ENCODE results near the gene ETV5.

The ETV5 gene

GRCh38 chr3:186123012-186123411 lies 14.1 kb upstream of the ETV5 start:
- no peak for DNase-seq (ENCODE audit: low read depth)

- DNase-seq (ENCODE audit: low read depth), result no peak
Measured at GRCh38 chr3:186121968-186122367, 13.1 kb upstream of the ETV5 start.

- no peak for DNase-seq (ENCODE audit: low read depth)
Measured at GRCh38 chr3:186121278-186121677, 12.4 kb upstream of the ETV5 start.

- no peak for DNase-seq (ENCODE audit: low read depth)
Measured at GRCh38 chr3:186119499-186119898, 10.6 kb upstream of the ETV5 start.

GRCh38 chr3:186118692-186119091 lies 9.8 kb upstream of the ETV5 start:
- no peak for DNase-seq (ENCODE audit: low read depth)

GRCh38 chr3:186117521-186118134 lies 8.7 kb upstream of the ETV5 start:
- DNase-seq (ENCODE audit: low read depth), result no peak

- DNase-seq (ENCODE audit: low read depth), result no peak
Measured at GRCh38 chr3:186115239-186115996, 6.5 kb upstream of the ETV5 start.

GRCh38 chr3:186110975-186111974 lies 2.4 kb upstream of the ETV5 start:
- no peak for DNase-seq (ENCODE audit: low read depth)

GRCh38 chr3:186109897-186110803 lies 1.3 kb upstream of the ETV5 start:
- no peak for DNase-seq (ENCODE audit: low read depth)

GRCh38 chr3:186108106-186108940 lies 566 bp downstream of the ETV5 start:
- no peak for DNase-seq (ENCODE audit: low read depth)

- no peak for DNase-seq (ENCODE audit: low read depth)
Measured at GRCh38 chr3:186107215-186108105, 1.4 kb downstream of the ETV5 start.

GRCh38 chr3:186105543-186105942 lies 3.3 kb downstream of the ETV5 start:
- DNase-seq (ENCODE audit: low read depth), result no peak

- no peak for DNase-seq (ENCODE audit: low read depth)
Measured at GRCh38 chr3:186102687-186103086, 6.2 kb downstream of the ETV5 start.

GRCh38 chr3:186100398-186100797 lies 8.5 kb downstream of the ETV5 start:
- DNase-seq (ENCODE audit: low read depth), result no peak

- no peak for DNase-seq (ENCODE audit: low read depth)
Measured at GRCh38 chr3:186099178-186099577, 9.7 kb downstream of the ETV5 start.

GRCh38 chr3:186098740-186099139 lies 10.1 kb downstream of the ETV5 start:
- no peak for DNase-seq (ENCODE audit: low read depth)

GRCh38 chr3:186097663-186098451 lies 11.0 kb downstream of the ETV5 start:
- DNase-seq (ENCODE audit: low read depth), result no peak

- no peak for DNase-seq (ENCODE audit: low read depth)
Measured at GRCh38 chr3:186097317-186097662, 11.6 kb downstream of the ETV5 start.

GRCh38 chr3:186096290-186096689 lies 12.6 kb downstream of the ETV5 start:
- DNase-seq (ENCODE audit: low read depth), result no peak
